GM19025 (cell line): ENCODE data around the gene MRAP2.
"Not testable (repeated sequence)": the region's sequence is repeated elsewhere in the genome, so short reads cannot be mapped to it uniquely, and the experiment has no call there.

Source experiments
- ATAC-seq: cut with Tn5 transposase; IDR thresholded peaks from one replicate; pipeline ENCODE4 v1.9.1; 2021; ENCODE audit warnings: mild to moderate bottlenecking, low read depth, moderate library complexity; ENCODE audit not compliant: unreplicated experiment

MRAP2 gene

DNA sequence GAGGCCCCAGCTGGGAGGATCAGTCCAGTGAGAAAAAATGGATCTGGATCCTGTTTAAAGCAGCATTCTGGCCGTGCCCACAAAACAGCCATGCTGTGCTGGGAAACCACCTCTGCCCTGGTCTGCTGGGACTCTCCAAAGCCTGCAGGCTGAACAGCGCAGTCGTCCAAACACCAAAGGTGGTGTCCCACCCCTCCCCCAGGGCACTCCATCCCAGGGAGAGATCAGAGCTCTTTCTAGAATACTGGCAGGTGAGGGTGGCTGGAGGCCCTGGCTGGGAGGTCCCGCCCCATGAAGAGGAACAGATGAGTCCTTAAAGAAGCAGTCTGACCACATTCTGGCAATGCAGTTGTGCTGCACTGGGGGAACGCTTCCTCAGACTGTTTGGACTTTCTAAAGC is 84.6 kb downstream of the MRAP2 start:
- ATAC-seq: no peak

DNA sequence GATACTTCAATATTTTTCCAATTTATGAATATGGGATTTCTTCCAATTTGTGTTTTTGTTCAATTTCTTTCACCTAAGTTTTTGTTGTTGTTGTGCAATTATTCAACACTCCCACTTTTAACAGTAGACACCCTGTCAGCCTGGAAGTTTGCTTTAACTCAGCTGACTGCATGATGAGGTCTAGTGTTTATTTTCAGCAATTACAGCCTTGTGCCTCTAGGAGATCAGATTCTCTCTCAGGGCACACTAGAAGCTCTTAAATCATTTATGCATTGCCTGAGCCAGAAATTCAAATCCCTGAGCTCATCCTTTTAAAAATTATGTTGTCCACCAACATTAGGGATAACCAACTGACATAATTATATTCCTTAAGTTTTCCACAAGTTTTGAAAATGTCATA is 85.7 kb downstream of the MRAP2 start:
- no peak for ATAC-seq

DNA sequence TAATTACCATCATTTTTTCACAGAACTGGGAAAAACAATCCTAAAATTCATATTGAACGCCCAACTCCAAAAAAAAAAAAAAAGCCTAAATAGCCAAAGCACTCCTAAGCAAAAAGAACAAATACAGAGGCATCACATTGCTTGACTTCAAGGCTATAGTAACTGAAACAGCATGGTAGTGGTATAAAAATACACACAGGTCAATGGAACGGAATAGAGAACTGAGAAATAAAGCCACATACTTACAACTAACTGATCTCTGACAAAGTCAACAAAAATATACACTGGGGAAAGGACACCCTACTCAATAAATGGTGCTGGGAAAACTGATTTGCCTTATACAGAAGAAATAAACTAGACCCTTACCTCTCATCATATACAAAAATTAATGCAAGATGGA is 89.6 kb downstream of the MRAP2 start:
- no peak for ATAC-seq

DNA sequence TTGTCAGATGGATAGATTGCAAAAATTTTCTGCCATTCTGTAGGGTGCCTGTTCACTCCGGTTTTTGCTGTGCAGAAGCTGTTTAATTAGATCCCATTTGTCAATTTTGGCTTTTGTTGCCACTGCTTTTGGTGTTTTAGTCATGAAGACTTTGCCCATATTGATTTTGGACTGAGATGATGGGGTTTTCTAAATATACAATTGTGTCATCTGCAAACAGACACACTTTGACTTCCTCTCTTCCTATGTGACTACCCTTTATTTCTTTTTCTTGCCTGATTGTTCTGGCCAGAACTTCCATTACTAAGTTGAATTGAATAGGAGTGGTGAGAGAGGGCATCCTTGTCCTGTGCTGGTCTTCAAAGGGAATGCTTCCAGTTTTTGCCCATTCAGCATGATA is 96.0 kb downstream of the MRAP2 start:
- ATAC-seq: not testable (repeated sequence)

DNA sequence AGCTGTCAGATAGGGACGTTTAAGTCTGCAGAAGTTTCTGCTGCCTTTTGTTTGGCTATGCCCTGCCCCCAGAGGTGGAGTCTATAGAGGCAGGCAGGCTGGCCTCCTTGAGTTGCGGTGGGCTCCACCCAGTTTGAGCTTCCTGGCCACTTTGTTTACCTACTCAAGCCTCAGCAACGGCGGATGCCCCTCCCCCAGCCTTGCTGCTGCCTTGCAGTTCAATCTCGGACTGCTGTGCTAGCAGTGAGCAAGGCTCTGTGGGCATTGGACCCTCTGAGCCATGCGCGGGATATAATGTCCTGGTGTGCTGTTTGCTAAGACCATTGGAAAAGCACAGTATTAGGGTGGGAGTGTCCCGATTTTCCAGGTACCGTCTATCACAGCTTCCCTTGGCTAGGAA is 99.8 kb downstream of the MRAP2 start:
- ATAC-seq: not testable (repeated sequence)

DNA sequence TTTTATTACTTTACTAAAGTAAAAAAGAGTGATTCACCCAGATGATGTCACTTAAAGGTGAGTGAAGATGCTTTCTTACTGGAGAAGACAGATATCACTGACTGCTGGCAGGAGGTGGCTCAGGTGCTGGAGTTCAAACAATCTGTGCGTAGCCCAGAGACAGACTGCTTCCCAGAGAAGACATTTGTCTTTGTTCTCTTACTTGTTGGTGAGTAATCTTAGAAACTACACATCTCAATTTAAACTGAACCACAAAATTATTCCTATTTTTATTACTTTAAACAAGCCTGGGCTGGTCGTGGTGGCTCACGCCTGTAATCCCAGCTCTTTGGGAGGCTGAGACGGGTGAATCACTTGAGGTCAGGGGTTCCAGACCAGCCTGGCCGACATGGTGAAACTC is 101.7 kb downstream of the MRAP2 start:
- no peak for ATAC-seq

DNA sequence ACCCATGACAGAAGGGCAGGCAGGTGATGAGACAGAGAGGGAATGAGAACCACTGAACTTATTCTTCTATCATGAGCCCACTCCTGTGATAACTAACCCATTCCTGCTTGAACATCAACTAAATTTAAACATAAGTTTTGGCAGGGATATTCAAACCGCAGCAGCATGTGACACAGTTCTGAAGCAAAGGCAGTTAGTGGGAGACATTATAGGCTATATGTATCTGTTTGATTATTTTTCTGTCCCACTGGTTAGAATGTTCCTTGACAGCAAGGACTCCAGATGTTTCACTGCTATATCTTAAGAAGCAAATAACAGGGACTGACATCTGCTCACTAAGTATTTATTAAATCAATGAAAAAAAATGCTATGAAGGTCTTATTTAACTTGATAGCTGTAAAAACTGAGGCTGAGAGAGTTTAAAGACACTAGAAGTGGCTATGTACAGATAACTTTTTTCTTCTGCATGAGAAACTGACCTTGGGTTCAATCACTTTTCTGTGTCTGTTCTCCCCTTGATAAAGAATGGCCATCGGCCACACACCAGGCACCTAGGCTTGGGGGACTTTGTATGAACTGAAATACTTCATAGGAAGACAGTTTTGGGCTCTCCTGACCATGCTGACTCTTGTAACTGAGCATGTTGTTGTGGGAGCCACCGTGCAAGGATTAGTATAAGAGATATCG is 102.9 kb downstream of the MRAP2 start:
- no peak for ATAC-seq

DNA sequence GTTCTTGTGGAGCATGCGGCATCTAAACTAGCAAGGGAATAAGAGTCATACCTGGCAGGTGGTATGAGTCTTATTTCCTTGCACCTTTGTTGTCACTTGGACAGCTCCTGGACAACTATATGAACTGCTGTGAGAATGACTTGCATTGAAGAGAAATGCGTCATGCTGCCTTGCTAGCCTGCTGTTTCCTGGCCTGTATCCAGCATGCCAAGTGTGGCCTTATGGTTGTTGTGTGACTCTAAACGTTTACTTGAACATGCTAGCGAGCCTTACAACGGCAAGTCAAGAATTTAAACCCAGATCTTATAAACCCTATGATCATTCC is 103.4 kb downstream of the MRAP2 start:
- ATAC-seq: no peak

DNA sequence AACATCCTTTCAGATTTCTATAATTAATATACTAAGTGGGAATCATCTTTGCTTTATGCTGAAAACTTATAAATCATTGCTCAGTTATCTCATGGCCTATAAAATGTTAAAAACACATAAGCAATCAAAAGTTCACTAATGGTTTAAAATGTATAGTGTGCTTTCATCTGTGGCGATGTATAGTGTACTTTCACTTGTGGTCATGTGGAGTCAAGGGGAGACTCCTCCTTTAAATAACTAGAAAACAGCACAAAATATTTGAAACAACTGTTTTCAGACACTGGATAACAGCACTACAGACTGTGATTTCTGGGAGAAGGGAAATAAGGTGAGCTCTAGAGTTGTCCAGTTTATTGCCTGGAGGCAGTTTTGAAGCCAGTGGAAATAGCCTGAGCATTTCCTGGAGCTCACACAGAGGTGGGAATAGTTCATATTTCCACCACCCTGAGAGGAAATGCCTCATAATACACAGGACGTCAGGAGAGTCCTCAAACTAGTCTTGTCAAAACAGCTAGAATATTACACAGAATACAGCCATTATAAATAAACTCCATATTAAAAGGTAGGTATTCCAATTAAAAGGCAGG is 104.5 kb downstream of the MRAP2 start:
- ATAC-seq: no peak

DNA sequence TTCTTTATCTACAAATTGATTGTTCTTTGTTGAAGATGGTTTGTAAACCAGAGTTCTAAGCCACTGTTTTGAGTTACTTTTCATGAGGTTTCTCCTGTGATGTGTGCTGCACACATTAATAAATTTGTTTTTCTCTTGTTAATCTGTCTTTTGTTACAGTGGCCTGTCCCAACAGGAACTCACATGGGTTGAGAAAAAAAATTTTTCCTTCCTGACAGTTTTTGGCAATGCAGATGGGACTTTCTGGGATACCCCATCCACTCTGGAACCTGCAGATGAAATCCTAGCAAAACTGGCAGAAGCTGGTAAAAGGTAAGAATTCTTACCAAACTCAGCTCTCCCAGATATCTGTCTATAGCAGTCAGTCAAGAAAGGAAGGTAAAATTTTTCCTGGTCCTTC is 105.7 kb downstream of the MRAP2 start:
- no peak for ATAC-seq
